ENCODE measurements around the gene FGB.

DNA sequence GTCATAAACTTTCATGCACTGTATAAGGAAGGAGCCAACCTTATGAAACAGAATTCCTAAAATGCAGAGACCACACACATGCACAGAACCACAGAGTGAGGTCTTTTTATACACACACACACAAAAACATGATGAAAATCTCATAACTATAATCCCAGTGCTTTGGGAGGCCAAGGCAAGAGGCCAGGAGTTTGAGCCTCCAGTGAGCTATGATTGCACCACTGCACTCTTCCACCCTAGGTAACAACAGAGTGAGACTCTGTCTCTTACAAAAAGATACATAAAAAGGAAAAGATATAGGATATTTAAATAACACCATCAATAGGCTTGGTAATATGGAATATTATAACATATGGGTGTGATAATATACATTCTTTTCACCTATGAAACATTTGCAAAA, 17.1 kb downstream of the FGB start:
- TF ChIP-seq CTCF (IDR thresholded peaks at IDR 0.05 in 2 of 3, conservative IDR thresholded peaks at IDR 0.05 in 1 of 3; ENCODE audit: insufficient read depth in 2 of 3, low read depth in 1 of 3, low read length in 3 of 3) (no peak), MTA3 (IDR thresholded peaks at IDR 0.05; ENCODE audit: borderline replicate concordance) (no peak), ZKSCAN8 (CRISPR knock-in tag; IDR thresholded peaks at IDR 0.05) (no peak), SMAD1 (IDR thresholded peaks at IDR 0.05; ENCODE audit: low read depth, low read length, partially characterized antibody) (no peak), PYGO2 (tag; IDR thresholded peaks at IDR 0.05) (no peak), ZNF583 (CRISPR knock-in tag; IDR thresholded peaks at IDR 0.05) (no peak), SP2 (IDR thresholded peaks at IDR 0.05; ENCODE audit: extremely low read depth, low read depth, low read length, poor library complexity, severe bottlenecking) (no peak), CEBPG (CRISPR knock-in tag; IDR thresholded peaks at IDR 0.05) (no peak), CEBPG (tag; conservative IDR thresholded peaks at IDR 0.05 in 1 of 2, IDR thresholded peaks at IDR 0.05 in 1 of 2) (no peak)
- TF ChIP-seq, protein P1, sequence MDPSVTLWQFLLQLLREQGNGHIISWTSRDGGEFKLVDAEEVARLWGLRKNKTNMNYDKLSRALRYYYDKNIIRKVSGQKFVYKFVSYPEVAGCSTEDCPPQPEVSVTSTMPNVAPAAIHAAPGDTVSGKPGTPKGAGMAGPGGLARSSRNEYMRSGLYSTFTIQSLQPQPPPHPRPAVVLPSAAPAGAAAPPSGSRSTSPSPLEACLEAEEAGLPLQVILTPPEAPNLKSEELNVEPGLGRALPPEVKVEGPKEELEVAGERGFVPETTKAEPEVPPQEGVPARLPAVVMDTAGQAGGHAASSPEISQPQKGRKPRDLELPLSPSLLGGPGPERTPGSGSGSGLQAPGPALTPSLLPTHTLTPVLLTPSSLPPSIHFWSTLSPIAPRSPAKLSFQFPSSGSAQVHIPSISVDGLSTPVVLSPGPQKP (CRISPR knock-in tag; IDR thresholded peaks at IDR 0.05), result no peak

All from K562 (cell line).